SIG-M5 treated with dmso at 0.1 percent for 504 hours (cell line): ENCODE results near the gene SLFNL1.

Experiments used
- DNase-seq: peaks from one replicate; lab custom pipeline; 2025; ENCODE audit not compliant: unreplicated experiment; lab: John Stamatoyannopoulos, UW

Gene SLFNL1

GRCh38 chr1:40966417-40966816 is 55.1 kb downstream of the SLFNL1 start:
- no peak for DNase-seq
